Gastroesophageal sphincter (tissue), 3 donors: ENCODE results near the gene PLXNB3.

Source experiments
- CTCF ChIP-seq, 4 experiments: fragments of 200-600 bp in 2 of 4; fragments of 450-650 bp in 2 of 4; sonication (generic) in 1 of 4; IDR thresholded peaks; one replicate each; pipeline ENCODE4 v1.5.1; 2017 to 2019; ENCODE audit warnings: antibody characterized with exemption in 4 of 4, mild to moderate bottlenecking in 2 of 4, moderate library complexity in 2 of 4
- POLR2A ChIP-seq, 2 donors: fragments of 450-650 bp; IDR thresholded peaks; one replicate each; pipeline ENCODE4 v1.6.1; 2017; ENCODE audit warnings: antibody characterized with exemption in 2 of 2, mild to moderate bottlenecking in 2 of 2, moderate library complexity in 1 of 2
- POLR2AphosphoS5 ChIP-seq: sonication (generic); formaldehyde crosslinking; IDR thresholded peaks from one replicate; pipeline ENCODE4 v1.6.1; 2017; ENCODE audit warnings: antibody characterized with exemption

- TF ChIP-seq CTCF (IDR thresholded peaks at IDR 0.05) (no peak), POLR2A (IDR thresholded peaks at IDR 0.05) (no peak), POLR2AphosphoS5 (no peak)
These were observed 36.0 kb upstream of the PLXNB3 start for GRCh38 chrX:153728095-153728494.
